Activated CD8-positive, alpha-beta memory T cell treated with anti-CD3 and anti-CD28 coated beads for 4 hours (primary cell): ENCODE results near the gene PCNX4.

Source experiments
- DNase-seq, 2 donors: peaks; one replicate each; pipeline ENCODE4 v3.0.0-alpha.2; 2020; ENCODE audit warnings: low read depth in 2 of 2

PCNX4 gene

GRCh38 chr14:60206249-60206670 is 114.5 kb downstream of the PCNX4 start:
- DNase-seq: no peak

- DNase-seq: no peak
These were observed 115.3 kb downstream of the PCNX4 start for GRCh38 chr14:60206837-60207533.

- DNase-seq: no peak
These were observed 119.0 kb downstream of the PCNX4 start for GRCh38 chr14:60210703-60211102.

GRCh38 chr14:60211153-60211552 is 119.4 kb downstream of the PCNX4 start:
- DNase-seq: no peak

- no peak for DNase-seq
These were observed 121.0 kb downstream of the PCNX4 start for GRCh38 chr14:60212503-60213371.

GRCh38 chr14:60214003-60214402 is 122.3 kb downstream of the PCNX4 start:
- DNase-seq: no peak

GRCh38 chr14:60214415-60215126 is 122.8 kb downstream of the PCNX4 start:
- no peak for DNase-seq

GRCh38 chr14:60215127-60215444 is 123.4 kb downstream of the PCNX4 start:
- DNase-seq: no peak

- no peak for DNase-seq
These were observed 124.0 kb downstream of the PCNX4 start for GRCh38 chr14:60215520-60216420.

- DNase-seq: no peak
These were observed 126.0 kb downstream of the PCNX4 start for GRCh38 chr14:60217713-60218112.
